Activated T-cell treated with anti-CD3 and anti-CD28 coated beads, Interleukin-2, amount 50 U/mL, for 72 hours (primary cell): ENCODE measurements around the gene SNX8. TPM values are rescaled to one million over a fixed set of nuclear protein-coding genes. Genes with fewer than 3 reads are reported as not detected.
A peak's percentile ranks its signal among the peaks of the same experiment; 100 is the strongest.

Experiments used
- ATAC-seq, 2 donors: fragments of 150-1000 bp; cut with Tn5 transposase; replicated peaks in 1 of 2; 2 replicates each; pipeline ENCODE4 v1.10.0; 2021; ENCODE audit warnings: moderate library complexity in 2 of 2, mild to moderate bottlenecking in 1 of 2
- DNase-seq, 2 donors: peaks; one replicate each; pipeline ENCODE4 v3.0.0; 2021 to 2022; ENCODE audit warnings: mixed read lengths in 1 of 2
- H3K27ac Mint-ChIP-seq: one replicate; pipeline ENCODE4 v1.8.0; 2022; ENCODE audit warnings: mild to moderate bottlenecking, moderate library complexity, mixed read lengths
- H3K27me3 Mint-ChIP-seq: one replicate; pipeline ENCODE4 v1.8.0; 2022; ENCODE audit warnings: low read depth, mixed read lengths
- H3K36me3 Mint-ChIP-seq, 2 donors: one replicate each; pipeline ENCODE4 v1.8.0; 2022; ENCODE audit warnings: mixed read lengths in 2 of 2, mild to moderate bottlenecking in 1 of 2; ENCODE audit not compliant: insufficient read depth in 2 of 2
- H3K4me1 Mint-ChIP-seq: one replicate; pipeline ENCODE4 v1.8.0; 2022; ENCODE audit warnings: low read depth, mixed read lengths
- H3K4me3 Mint-ChIP-seq, 2 donors: one replicate each; pipeline ENCODE4 v1.8.0; 2022; ENCODE audit warnings: mild to moderate bottlenecking in 2 of 2, mixed read lengths in 2 of 2, moderate library complexity in 2 of 2
- H3K9me3 Mint-ChIP-seq, 2 donors: one replicate each; pipeline ENCODE4 v1.8.0; 2022; ENCODE audit warnings: mixed read lengths in 2 of 2
- total RNA-seq, 2 donors: library from RNA; stranded (reverse); gene quantifications; one replicate each; pipeline ENCODE4 v1.2.3, GENCODE V29; 2022

SNX8 gene
- total RNA-seq, 2 donors from 2014 or later: 25.5 to 31.2 TPM

DNA sequence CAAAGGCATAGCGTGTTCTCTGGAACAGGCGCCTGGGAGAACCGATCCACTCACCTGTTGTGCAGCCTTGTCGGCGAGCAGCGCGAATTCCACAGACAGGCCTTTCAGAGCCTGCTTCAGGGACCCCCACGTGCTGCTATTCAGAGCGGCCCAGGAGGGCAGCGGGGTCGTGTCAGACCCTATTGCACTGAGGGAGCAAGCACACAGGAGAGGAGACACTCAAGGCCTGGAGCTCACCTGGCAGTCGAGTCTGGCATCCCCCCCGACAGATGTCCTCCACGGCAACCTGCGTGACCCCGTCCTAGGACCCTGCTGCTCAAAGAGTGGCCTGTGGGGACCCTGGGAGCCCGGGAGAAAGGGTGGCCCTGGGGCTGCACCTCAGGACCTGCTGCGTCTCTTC is 51.1 kb downstream of the SNX8 start:
- H3K4me3 Mint-ChIP-seq: no peak overlapping the region
- peaks cover 0 to 2% of the 10 kb centered on the region in 2 donors for H3K36me3 Mint-ChIP-seq
- ATAC-seq: no peak
- DNase-seq: no peak
- no peaks in the 10 kb centered on the region for H3K9me3 Mint-ChIP-seq
- peaks cover 9% of the 10 kb centered on the region for H3K4me1 Mint-ChIP-seq
- H3K27ac Mint-ChIP-seq: no peak overlapping the region
- H3K27me3 Mint-ChIP-seq: no peaks in the 10 kb centered on the region

DNA sequence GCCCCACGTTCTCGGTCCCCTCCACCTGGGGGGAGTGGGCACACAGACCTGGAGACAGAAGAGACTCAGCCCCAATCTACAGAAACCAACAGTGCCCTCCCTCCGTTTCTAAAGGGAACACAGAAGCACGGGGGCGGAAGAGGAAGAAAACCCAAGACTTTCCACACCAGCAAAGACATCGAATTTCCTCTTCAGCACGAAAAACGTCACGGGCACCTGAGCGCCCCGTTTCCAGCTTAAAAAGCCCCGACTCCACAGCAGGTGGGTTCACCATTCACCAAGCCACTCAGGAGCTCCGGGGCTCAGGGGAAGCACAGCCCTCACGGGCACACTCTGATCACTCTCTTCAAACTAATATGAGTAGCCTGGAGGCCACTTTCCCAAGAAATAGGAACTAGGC is 52.6 kb downstream of the SNX8 start:
- peak overlapping the region; percentile 64 for H3K27ac Mint-ChIP-seq
- H3K27me3 Mint-ChIP-seq: no peaks in the 10 kb centered on the region
- H3K36me3 Mint-ChIP-seq: peaks cover 0 to 2% of the 10 kb centered on the region in 2 donors
- H3K9me3 Mint-ChIP-seq: no peaks in the 10 kb centered on the region
- no peak for DNase-seq
- H3K4me1 Mint-ChIP-seq: peaks cover 9% of the 10 kb centered on the region
- H3K4me3 Mint-ChIP-seq: peak overlapping the region; percentile 16 to 45
- peak in 1 of 2 donors; percentile 35 for ATAC-seq

DNA sequence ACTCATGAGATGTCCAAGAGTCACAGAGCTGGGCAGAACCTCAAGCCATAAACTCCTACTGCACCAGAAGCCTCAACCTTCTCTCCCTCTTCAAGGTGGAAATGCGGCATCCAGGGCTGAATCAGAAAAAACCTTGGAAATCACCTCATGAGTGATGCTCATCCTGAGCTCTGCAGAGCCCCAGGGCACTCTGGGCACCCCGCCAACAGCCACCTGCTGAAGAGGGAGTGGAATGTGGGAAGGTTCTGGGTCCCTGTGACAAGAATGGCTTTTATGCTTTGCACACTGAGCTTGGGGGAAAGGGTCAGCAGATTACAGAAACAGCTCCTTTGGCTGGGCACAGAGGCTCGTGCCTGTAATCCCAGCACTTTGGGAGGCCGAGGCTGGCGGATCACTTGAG is 53.4 kb downstream of the SNX8 start:
- H3K27me3 Mint-ChIP-seq: no peaks in the 10 kb centered on the region
- DNase-seq (no peak), ATAC-seq (no peak)
- H3K4me1 Mint-ChIP-seq: peaks cover 9% of the 10 kb centered on the region
- H3K27ac Mint-ChIP-seq: no peak overlapping the region
- peaks cover 0 to 2% of the 10 kb centered on the region in 2 donors for H3K36me3 Mint-ChIP-seq
- no peak overlapping the region for H3K4me3 Mint-ChIP-seq
- no peaks in the 10 kb centered on the region for H3K9me3 Mint-ChIP-seq

DNA sequence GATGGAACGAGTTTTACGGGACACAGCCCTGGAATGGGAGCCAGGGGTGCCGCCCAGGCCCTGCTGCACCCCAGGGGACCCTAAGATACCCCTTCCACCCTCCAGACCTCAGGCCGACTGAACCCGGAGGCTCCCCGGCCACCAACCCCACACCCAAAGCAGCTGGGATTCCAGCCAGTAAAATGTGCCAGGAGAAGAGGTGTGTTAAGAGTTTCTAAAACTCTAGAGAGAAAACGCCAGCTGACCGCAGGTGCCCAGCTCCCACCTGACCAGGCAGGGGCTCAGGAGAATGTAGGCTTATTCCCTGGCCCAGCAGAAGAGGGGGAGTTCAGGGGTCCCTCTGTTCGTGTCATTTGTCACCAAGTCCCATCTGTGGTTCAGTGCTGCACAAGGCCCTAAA is 54.8 kb downstream of the SNX8 start:
- peaks cover 9% of the 10 kb centered on the region for H3K4me1 Mint-ChIP-seq
- no peak for ATAC-seq
- peak overlapping the region; percentile 72 for H3K27ac Mint-ChIP-seq
- peaks cover 0 to 2% of the 10 kb centered on the region in 2 donors for H3K36me3 Mint-ChIP-seq
- no peak overlapping the region for H3K4me3 Mint-ChIP-seq
- H3K9me3 Mint-ChIP-seq: no peaks in the 10 kb centered on the region
- H3K27me3 Mint-ChIP-seq: no peaks in the 10 kb centered on the region
- no peak for DNase-seq

DNA sequence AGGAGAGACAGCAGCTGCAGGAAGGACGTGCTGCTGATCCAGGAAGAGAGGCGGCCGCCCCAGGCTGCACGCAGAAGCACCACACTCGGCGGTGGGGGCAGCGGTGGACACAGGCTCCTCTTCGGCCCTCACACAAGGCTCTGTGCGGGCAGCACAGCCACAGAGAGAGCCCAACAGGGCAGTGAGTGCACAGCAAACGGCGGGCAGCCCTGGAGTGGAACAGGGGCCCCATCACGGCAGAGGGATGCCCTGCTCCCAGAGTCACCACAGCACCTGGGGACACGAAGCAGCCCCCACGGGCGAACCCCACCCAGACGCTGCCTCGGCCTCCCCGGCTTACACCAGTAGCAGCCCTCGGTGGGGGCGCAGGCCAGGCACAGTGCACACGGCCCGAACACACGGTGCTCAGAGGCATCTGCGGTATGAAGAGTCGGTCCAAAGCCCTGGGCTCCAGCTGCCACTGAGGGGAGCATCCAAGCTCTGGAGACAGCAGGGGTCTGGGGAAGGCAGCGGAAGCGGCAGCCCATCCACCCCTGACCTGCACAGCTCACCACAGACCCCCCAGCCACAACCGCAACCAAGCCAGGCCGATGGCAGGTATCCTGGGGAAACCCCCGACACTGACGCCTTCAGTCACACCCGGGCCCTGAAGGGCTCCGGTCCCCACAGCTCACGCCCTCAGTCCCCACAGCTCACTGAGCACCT is 55.4 kb downstream of the SNX8 start:
- no peak overlapping the region for H3K4me3 Mint-ChIP-seq
- DNase-seq (no peak), ATAC-seq (no peak)
- H3K9me3 Mint-ChIP-seq: no peaks in the 10 kb centered on the region
- no peak overlapping the region for H3K27ac Mint-ChIP-seq
- H3K36me3 Mint-ChIP-seq: no peaks in the 10 kb centered on the region
- H3K27me3 Mint-ChIP-seq: no peaks in the 10 kb centered on the region
- peaks cover 9% of the 10 kb centered on the region for H3K4me1 Mint-ChIP-seq

DNA sequence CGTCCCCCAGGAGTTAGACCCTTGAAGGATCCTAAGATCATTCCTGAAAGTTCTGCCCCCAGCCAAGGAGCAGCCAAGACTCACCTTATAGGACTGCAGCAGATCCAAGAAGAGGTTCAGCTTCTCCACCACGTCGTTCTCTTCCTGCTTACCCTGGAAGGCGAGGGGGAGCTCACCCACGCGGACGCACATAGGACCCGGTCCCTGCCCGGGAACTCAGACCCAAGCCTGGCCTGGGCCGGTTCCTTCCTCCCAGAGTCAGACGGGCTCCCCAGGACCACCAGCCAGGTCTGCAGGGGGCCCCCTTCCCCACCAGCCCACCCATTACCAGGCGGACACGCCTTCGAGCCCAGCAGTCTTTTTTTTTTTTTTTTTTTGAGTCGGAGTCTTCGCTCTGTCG is 56.6 kb downstream of the SNX8 start:
- DNase-seq: no peak
- Mint-ChIP-seq H3K36me3 (no peaks in the 10 kb centered on the region), H3K27ac (no peak overlapping the region), H3K4me1 (peaks cover 9% of the 10 kb centered on the region), H3K4me3 (no peak overlapping the region), H3K9me3 (no peaks in the 10 kb centered on the region), H3K27me3 (no peaks in the 10 kb centered on the region)
- no peak for ATAC-seq

DNA sequence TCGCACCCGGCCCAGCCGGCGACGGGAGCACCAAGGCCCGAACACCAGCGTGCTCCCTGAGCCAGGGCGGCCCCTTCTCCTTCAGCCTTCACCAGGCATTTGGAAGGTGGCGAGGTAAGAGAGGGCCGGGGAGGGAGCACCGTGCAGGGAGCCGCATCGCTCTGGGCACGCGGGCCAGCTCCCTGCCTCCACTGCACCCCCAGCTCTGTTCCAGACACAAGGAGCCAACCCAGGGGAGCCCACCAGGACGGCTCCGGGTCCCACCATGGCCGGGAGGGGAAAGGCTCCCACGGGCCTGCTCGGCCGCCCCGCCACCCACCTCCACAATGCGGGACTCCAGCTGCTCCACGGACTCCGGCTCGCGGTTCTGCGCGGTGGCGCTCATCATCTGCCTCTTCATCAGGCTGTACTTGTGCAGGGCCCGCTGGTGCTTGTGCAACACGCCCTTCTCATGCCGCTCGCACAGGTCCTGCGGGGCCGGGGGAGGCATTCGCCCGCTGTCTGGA is 57.1 kb downstream of the SNX8 start:
- H3K4me3 Mint-ChIP-seq: no peak overlapping the region
- no peak for DNase-seq
- H3K27me3 Mint-ChIP-seq: no peaks in the 10 kb centered on the region
- no peaks in the 10 kb centered on the region for H3K9me3 Mint-ChIP-seq
- no peak overlapping the region for H3K27ac Mint-ChIP-seq
- no peaks in the 10 kb centered on the region for H3K36me3 Mint-ChIP-seq
- peaks cover 8% of the 10 kb centered on the region for H3K4me1 Mint-ChIP-seq
- ATAC-seq: no peak

DNA sequence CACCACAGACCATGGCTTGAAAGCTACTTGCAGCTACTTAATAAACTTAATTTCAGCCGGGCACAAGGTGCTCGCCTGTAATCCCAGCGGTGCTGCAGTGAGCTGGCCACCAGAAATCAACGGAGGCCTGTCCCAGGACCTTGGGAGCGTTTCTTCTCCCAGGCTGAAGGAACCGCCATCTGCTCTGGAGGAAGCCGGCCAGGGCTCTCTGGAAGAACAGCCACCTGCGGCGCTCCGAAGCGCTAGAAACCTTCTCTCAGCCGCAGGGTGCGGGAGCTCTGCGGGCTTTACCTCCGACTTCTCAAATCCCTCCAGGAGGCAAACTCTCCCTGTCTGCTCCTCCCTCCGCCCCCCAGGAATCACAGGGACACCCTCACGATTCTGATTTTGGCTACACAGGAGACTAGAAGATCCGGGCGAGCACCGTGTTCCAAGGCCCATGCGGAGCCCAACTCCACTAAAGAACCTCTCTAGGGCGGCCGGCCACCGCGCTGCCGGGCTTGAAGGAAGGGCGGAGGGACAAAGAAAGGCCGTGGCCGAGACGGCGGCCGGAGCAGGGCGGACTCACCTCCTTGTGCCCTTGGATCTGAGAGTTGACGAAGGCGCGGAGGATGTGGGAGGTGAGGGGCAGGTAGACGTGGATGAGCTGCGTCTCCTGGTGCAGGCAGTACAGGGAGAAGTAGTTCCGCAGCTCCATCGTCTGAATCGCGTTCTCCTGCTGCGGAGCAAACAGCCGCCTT is 57.8 kb downstream of the SNX8 start:
- ATAC-seq (no peak), DNase-seq (no peak)
- no peaks in the 10 kb centered on the region for H3K36me3 Mint-ChIP-seq
- no peak overlapping the region for H3K27ac Mint-ChIP-seq
- no peaks in the 10 kb centered on the region for H3K27me3 Mint-ChIP-seq
- H3K4me1 Mint-ChIP-seq: peaks cover 2% of the 10 kb centered on the region
- no peaks in the 10 kb centered on the region for H3K9me3 Mint-ChIP-seq
- no peak overlapping the region for H3K4me3 Mint-ChIP-seq

DNA sequence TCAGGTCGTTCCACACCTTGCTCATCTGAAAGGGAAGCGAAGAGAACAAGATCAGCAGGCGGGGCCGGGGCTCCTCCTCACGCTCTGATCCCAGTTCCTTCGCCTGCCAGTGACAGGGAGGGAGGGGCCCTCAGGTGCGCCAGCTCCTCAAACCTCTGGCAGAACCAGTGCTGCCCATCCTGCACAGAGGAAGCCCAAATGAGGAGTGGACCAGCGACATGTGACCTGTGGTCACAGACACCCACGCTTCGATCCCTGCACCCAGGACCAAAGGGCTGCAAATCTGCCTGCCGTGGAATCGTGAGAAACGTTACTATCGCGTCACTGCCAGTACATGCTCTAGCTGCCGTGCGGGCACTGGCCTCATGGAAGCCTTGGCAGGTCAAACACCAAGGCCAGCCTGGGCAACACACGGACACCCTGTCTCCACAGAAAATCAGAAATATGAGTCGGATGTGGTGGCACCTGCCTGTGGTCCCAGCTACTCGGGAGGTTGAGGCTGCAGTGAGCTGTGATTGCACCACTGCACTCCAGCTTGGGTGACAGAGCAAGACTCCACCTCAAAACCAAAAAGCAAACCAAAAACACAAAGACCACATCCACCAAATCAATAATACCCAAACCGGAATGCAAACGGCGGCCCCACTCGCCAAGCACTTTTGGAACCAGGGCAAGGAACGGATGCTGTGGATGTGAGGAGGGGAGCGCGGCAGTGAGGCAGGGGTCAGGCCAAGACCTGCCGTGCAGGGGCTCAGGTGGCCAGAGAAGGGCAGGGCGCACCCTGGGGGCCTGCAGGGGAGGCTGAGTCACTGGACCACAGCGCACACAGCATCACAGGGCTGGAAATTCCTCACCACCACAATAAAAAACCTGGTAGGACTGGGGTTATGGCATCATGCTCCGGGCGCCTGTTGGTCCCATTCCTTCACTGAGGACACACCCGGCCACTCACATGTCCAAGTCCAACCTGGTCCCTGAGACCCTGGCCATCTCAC is 58.8 kb downstream of the SNX8 start:
- no peak for DNase-seq
- H3K9me3 Mint-ChIP-seq: no peaks in the 10 kb centered on the region
- H3K27me3 Mint-ChIP-seq: no peaks in the 10 kb centered on the region
- no peak overlapping the region for H3K4me3 Mint-ChIP-seq
- H3K36me3 Mint-ChIP-seq: no peaks in the 10 kb centered on the region
- peak; percentile 30 to 44 for ATAC-seq
- H3K27ac Mint-ChIP-seq: no peak overlapping the region
- H3K4me1 Mint-ChIP-seq: no peaks in the 10 kb centered on the region

DNA sequence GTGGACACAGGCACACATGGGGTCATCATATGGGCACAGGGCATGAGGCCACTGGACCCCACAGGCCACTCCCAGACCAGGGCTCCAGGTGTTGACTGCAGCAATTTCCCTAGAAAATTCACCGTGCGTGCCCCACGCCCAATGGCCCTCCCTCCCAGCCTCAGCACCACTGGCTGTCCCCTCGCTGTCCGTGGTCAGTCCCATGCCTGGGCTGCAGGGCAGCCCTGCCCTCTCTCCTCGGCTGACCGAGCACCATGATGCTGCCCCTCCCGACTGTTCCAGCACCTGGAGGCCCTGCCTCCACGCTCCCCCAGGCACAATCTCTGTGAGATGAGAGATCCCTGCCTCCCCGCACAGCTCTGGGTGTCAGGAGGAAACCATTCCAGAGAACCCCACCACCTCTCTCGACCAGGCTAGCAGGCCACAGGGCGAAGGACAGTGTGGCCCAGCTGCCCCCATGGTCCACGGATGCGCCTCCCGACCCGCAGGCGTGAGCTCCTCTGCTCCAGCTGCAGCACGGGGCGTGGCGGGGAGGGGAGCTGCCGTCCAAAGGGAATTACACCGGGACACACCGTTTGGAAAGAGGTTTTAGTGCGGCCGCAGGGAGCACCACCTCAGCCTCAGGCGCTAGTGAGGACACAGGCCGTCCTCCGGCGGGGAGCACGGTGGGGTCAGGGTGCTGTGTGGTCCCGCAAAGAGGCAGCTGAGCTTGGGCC is 59.7 kb downstream of the SNX8 start:
- ATAC-seq: no peak
- no peaks in the 10 kb centered on the region for H3K9me3 Mint-ChIP-seq
- H3K27me3 Mint-ChIP-seq: no peaks in the 10 kb centered on the region
- H3K27ac Mint-ChIP-seq: no peak overlapping the region
- H3K36me3 Mint-ChIP-seq: peaks cover 0 to 4% of the 10 kb centered on the region in 2 donors
- no peak overlapping the region for H3K4me3 Mint-ChIP-seq
- DNase-seq: no peak
- no peaks in the 10 kb centered on the region for H3K4me1 Mint-ChIP-seq

DNA sequence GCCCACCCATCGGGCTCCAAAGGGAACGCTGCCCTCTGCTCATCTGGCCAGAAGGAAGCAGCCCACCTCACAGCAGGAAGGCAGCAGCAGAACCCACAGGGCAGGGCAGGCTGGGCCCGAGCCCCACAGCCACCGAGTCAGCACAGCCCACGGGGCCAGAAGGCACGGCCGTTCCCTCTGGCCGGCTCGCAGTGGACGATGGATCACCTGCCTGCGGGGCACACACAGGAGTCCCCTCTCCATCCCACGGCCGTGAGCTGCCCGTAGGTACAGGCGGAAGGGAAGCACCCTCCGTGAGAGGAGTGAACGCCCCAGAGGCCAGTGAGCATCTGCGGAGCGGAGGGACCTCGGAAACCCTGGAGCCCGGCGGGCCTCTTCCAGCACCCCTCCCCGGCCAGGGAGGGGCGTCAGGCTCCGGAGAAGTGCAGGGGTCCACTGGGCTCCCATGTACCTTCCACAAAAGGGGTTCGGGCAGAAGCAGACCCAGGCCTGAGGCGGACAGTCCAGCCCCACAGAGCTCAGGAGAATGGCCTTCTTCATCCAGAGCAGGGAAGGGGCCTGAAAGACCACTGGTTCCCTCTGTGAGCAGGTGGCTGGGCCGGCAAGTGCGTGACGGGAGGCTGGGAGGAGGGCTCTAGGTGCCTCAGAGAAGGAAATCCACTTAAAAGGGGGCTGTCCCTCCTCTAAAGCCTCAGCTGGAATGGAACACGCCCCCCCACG is 60.6 kb downstream of the SNX8 start:
- Mint-ChIP-seq H3K4me1 (peaks cover 7% of the 10 kb centered on the region), H3K9me3 (no peaks in the 10 kb centered on the region), H3K36me3 (peaks cover 0 to 4% of the 10 kb centered on the region in 2 donors), H3K4me3 (no peak overlapping the region), H3K27ac (no peak overlapping the region), H3K27me3 (no peaks in the 10 kb centered on the region)
- no peak for DNase-seq
- ATAC-seq: no peak

DNA sequence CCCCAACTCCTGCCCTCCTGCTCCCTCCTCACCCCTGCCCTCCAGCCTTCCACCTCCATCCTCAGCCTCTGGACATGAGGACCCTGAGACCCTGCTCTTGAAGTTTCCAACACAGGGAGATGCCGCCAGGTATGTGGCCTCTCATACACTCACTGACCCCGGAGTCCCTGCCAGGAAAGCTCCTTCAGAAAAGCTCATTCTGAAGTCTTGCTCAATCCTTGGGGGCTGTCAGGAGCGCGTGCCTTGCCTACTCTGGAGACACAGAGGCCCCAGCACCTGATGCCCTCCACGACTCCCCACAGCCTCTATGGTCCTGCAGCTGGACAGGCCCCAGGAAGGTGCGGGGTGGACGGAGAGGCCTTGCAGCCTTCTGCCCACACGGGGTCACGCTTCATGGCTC is 61.2 kb downstream of the SNX8 start:
- DNase-seq (no peak), ATAC-seq (no peak)
- H3K36me3 Mint-ChIP-seq: peaks cover 0 to 4% of the 10 kb centered on the region in 2 donors
- H3K27ac Mint-ChIP-seq: no peak overlapping the region
- no peak overlapping the region for H3K4me3 Mint-ChIP-seq
- no peaks in the 10 kb centered on the region for H3K9me3 Mint-ChIP-seq
- peaks cover 11% of the 10 kb centered on the region for H3K4me1 Mint-ChIP-seq
- no peaks in the 10 kb centered on the region for H3K27me3 Mint-ChIP-seq
